Uterus (tissue), 2 donors: ENCODE measurements around the gene PPP1R3F.

Experiments used
- POLR2A ChIP-seq, 2 donors: fragments of 450-650 bp; IDR thresholded peaks; one replicate each; pipeline ENCODE4 v1.6.1; 2016; ENCODE audit warnings: antibody characterized with exemption in 2 of 2, mild to moderate bottlenecking in 1 of 2, moderate library complexity in 1 of 2
- TF ChIP-seq, protein P1 (sequence below), 4 experiments: fragments of 200-600 bp in 2 of 4; fragments of 450-650 bp in 2 of 4; sonication (generic) in 2 of 4; IDR thresholded peaks; one replicate each; pipeline ENCODE4 v1.5.1; 2016 to 2019; ENCODE audit warnings: antibody characterized with exemption in 4 of 4, mild to moderate bottlenecking in 2 of 4, moderate library complexity in 1 of 4

DNA sequence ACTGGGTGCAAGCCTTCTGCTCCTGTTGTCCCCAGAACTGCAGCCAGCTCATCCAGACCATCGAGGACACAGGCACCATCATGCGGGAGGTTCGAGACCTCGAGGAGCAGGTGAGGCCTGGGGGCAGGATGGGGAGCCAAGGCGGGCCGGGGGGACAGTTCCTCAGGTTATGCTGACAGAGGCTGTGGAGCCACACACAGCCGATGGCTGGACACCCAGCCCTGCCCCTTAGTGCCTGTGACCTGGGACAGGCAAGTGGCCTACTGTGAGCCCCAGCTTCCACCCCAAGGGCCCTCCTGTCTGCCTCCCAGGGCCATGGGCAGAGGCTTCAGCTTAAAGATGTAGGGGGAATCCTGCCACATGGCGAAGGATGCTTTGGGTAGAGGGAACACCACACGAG, 20.0 kb upstream of the PPP1R3F start:
- TF ChIP-seq, protein P1, sequence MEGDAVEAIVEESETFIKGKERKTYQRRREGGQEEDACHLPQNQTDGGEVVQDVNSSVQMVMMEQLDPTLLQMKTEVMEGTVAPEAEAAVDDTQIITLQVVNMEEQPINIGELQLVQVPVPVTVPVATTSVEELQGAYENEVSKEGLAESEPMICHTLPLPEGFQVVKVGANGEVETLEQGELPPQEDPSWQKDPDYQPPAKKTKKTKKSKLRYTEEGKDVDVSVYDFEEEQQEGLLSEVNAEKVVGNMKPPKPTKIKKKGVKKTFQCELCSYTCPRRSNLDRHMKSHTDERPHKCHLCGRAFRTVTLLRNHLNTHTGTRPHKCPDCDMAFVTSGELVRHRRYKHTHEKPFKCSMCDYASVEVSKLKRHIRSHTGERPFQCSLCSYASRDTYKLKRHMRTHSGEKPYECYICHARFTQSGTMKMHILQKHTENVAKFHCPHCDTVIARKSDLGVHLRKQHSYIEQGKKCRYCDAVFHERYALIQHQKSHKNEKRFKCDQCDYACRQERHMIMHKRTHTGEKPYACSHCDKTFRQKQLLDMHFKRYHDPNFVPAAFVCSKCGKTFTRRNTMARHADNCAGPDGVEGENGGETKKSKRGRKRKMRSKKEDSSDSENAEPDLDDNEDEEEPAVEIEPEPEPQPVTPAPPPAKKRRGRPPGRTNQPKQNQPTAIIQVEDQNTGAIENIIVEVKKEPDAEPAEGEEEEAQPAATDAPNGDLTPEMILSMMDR (IDR thresholded peaks at IDR 0.05), result no peak
- TF ChIP-seq POLR2A (IDR thresholded peaks at IDR 0.05), result no peak
